Common myeloid progenitor, CD34-positive (primary cell): ENCODE results near the gene CPT1A.

ENCODE experiments used
- CTCF ChIA-PET: fragments of 350-600 bp; sonication (Branson Sonifier 250); formaldehyde crosslinking; loops from one replicate; lab custom pipeline; 2021; ENCODE audit warnings: antibody characterized with exemption; lab: Charles Lee
- POLR2A ChIA-PET: fragments of 350-600 bp; sonication (Branson Sonifier 250); formaldehyde crosslinking; loops from one replicate; lab custom pipeline; 2021; ENCODE audit warnings: antibody characterized with exemption; lab: Charles Lee
- DNase-seq, 3 donors: peaks; one replicate each; pipeline versions ENCODE4 v3.0.0 to v3.0.0-alpha.2; 2013
- H3K27ac ChIP-seq, 2 experiments: 1 replicate in 1 of 2; 2 replicates in 1 of 2; pipeline ENCODE4 v1.7.0; 2013; ENCODE audit warnings: inconsistent platforms in 2 of 2, low read length in 2 of 2, mild to moderate bottlenecking in 2 of 2, low read depth in 1 of 2, moderate library complexity in 1 of 2; ENCODE audit not compliant: severe bottlenecking in 2 of 2, insufficient read depth in 1 of 2, poor library complexity in 1 of 2
- H3K27me3 ChIP-seq, 5 experiments: replicated peaks in 2 of 5; 1 replicate in 3 of 5; 2 replicates in 2 of 5; pipeline versions ENCODE4 v1.6.1 to v1.7.0; 2013; ENCODE audit warnings: low read length in 4 of 5, mild to moderate bottlenecking in 2 of 5, moderate library complexity in 2 of 5, inconsistent platforms in 1 of 5; ENCODE audit not compliant: insufficient read depth in 5 of 5, control insufficient read depth in 4 of 5
- H3K36me3 ChIP-seq, 4 experiments: 1 replicate in 2 of 4; 2 replicates in 2 of 4; pipeline versions ENCODE4 v1.6.1 to v1.7.0; 2013; ENCODE audit warnings: low read length in 3 of 4, control low read depth in 1 of 4, mild to moderate bottlenecking in 1 of 4; ENCODE audit not compliant: control insufficient read depth in 4 of 4, insufficient read depth in 4 of 4
- H3K4me1 ChIP-seq, 4 experiments: 1 replicate in 3 of 4; 2 replicates in 1 of 4; pipeline versions ENCODE4 v1.6.1 to v1.7.1; 2013; ENCODE audit warnings: low read length in 3 of 4, mild to moderate bottlenecking in 3 of 4, control low read depth in 1 of 4, inconsistent platforms in 1 of 4, moderate library complexity in 1 of 4; ENCODE audit not compliant: control insufficient read depth in 4 of 4, insufficient read depth in 4 of 4; ENCODE audit errors: control extremely low read depth in 1 of 4
- H3K4me3 ChIP-seq, 7 experiments: 1 replicate in 4 of 7; 2 replicates in 3 of 7; pipeline versions ENCODE4 v1.5.1 to v1.7.0; 2013; ENCODE audit warnings: mild to moderate bottlenecking in 7 of 7, low read length in 6 of 7, moderate library complexity in 6 of 7, inconsistent platforms in 2 of 7, low read depth in 2 of 7, control low read depth in 1 of 7; ENCODE audit not compliant: insufficient read depth in 4 of 7, control insufficient read depth in 1 of 7; ENCODE audit errors: extremely low read depth in 1 of 7
- H3K9me3 ChIP-seq, 5 experiments: 1 replicate in 4 of 5; 2 replicates in 1 of 5; pipeline versions ENCODE4 v1.6.1 to v1.7.1; 2013; ENCODE audit warnings: low read length in 4 of 5, mild to moderate bottlenecking in 2 of 5, inconsistent platforms in 1 of 5, low read depth in 1 of 5, moderate library complexity in 1 of 5; ENCODE audit not compliant: control insufficient read depth in 4 of 5, insufficient read depth in 2 of 5; ENCODE audit errors: control extremely low read depth in 1 of 5
- WGBS: methylation state at CpG from one replicate; pipeline ENCODE4 v1.1.5; 2013; ENCODE audit not compliant: insufficient coverage; 5-methylcytosine and 5-hydroxymethylcytosine counted together

The CPT1A gene

GRCh38 chr11:68880851-68881250 is 39.1 kb upstream of the CPT1A start:
- Histone ChIP-seq H3K4me3 (no peak overlapping the region), H3K27me3 (no peaks in the 10 kb centered on the region), H3K9me3 (no peaks in the 10 kb centered on the region), H3K27ac (no peak overlapping the region), H3K36me3 (peaks cover 0 to 3% (median 0%) of the 10 kb centered on the region in 4 experiments), H3K4me1 (no peaks in the 10 kb centered on the region)
- ChIA-PET POLR2A (no interaction called here), CTCF (interaction anchor here (0.9 to 1.0 kb wide), 2 partner anchors 33 to 56 kb away, joined by 3 to 5 read pairs; no protein-coding TSS in a partner anchor)
- DNase-seq: no peak
- WGBS: 95% methylated on average over 3 of the region's 5 CpGs

- H3K9me3 ChIP-seq: no peaks in the 10 kb centered on the region
- 93% methylated on average over 5 of the region's 7 CpGs for WGBS
- no peaks in the 10 kb centered on the region for H3K27me3 ChIP-seq
- CTCF ChIA-PET: interaction anchor here (2.3 to 2.6 kb wide), 2 partner anchors 13 to 34 kb away, joined by 6 to 8 read pairs; no protein-coding TSS in a partner anchor
- no peaks in the 10 kb centered on the region for H3K4me1 ChIP-seq
- no peak for DNase-seq
- H3K36me3 ChIP-seq: no peaks in the 10 kb centered on the region
- no peak overlapping the region for H3K4me3 ChIP-seq
- POLR2A ChIA-PET: no interaction called here
- no peak overlapping the region for H3K27ac ChIP-seq
Measured at GRCh38 chr11:68878022-68878421, 36.3 kb upstream of the CPT1A start.

GRCh38 chr11:68872216-68873003 is 30.7 kb upstream of the CPT1A start:
- Histone ChIP-seq H3K4me3 (no peak overlapping the region), H3K27ac (no peak overlapping the region), H3K27me3 (no peaks in the 10 kb centered on the region), H3K36me3 (no peaks in the 10 kb centered on the region), H3K9me3 (no peaks in the 10 kb centered on the region), H3K4me1 (peaks cover 0 to 24% (median 16%) of the 10 kb centered on the region in 4 experiments)
- no peak for DNase-seq
- CTCF ChIA-PET: interaction anchor here (1.5 kb wide), 1 partner anchor 47 kb away, joined by 5 read pairs; no protein-coding TSS in a partner anchor
- WGBS: 94% methylated on average over 9 of the region's 12 CpGs
- POLR2A ChIA-PET: no interaction called here

DNA sequence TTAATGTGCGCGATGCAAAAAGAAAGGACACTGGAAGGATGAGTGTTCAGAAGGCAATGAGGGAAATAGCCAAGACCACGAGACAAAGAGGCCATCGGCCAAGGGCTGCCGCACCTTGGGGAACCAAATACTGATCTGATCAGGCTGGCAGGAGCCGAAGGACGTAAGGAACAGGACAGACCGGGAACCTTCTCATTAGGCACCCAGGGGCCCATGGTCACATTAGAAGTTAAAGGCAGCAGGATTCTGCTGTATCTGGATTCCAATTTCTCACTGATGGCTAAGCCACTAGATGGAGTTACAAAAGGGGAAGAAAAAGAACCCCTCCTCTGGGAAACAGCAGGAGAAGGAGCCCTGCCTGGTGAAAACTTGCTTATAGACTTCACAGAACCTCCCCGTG is 28.8 kb upstream of the CPT1A start:
- WGBS: 52% methylated on average over 7 of the region's 9 CpGs
- Histone ChIP-seq H3K4me1 (peaks cover 0 to 24% (median 16%) of the 10 kb centered on the region in 4 experiments), H3K27me3 (no peaks in the 10 kb centered on the region), H3K9me3 (no peaks in the 10 kb centered on the region), H3K27ac (peak overlapping the region in 1 of 2 experiments; percentile 29), H3K4me3 (peak overlapping the region in 4 of 7 experiments; percentile 62 to 89 (median 76)), H3K36me3 (no peaks in the 10 kb centered on the region)
- peak in 2 of 3 donors; percentile 22 to 36 for DNase-seq
- POLR2A ChIA-PET: no interaction called here
- CTCF ChIA-PET: interaction anchor here (1.2 to 3.8 kb wide), 4 partner anchors 12 to 72 kb away, joined by 3 to 21 read pairs (median 10); no protein-coding TSS in a partner anchor

DNA sequence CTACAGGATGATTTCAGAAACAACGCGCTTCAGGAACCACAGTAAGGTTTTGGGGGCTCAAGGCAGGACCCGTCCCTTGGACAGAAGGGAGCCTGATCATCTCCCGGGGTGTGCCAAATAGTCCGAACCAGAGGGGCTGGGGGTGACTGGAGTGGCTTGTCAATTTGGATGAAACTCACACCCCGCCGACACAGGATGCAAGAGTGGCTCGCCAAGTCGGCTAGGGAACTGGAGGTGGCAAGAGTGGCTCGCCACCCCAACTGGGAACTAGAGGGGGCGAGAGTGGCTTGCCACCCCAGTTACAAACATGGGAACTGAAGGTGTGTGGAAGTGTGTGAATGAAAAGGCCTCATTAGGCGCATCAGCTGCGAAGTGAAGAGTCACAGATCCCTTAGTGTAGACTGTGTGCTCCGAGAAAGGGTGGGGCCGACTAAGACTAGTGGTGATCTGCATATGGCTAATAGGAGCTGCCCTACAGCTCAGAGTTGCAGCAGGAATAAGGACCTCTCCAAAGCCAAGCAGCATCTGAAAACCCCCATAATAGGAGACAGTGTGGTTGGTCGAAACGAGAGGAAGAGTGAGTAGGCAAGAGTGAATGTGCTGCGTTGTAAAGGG is 26.6 kb upstream of the CPT1A start:
- POLR2A ChIA-PET: no interaction called here
- Histone ChIP-seq H3K36me3 (no peaks in the 10 kb centered on the region), H3K27ac (no peak overlapping the region), H3K4me1 (peaks cover 0 to 24% (median 16%) of the 10 kb centered on the region in 4 experiments), H3K27me3 (no peaks in the 10 kb centered on the region), H3K4me3 (no peak overlapping the region), H3K9me3 (peaks cover 2 to 5% (median 4%) of the 10 kb centered on the region in 5 experiments)
- CTCF ChIA-PET: interaction anchor here (1.2 to 3.8 kb wide), 4 partner anchors 9 to 44 kb away, joined by 4 to 21 read pairs (median 10); no protein-coding TSS in a partner anchor
- no peak for DNase-seq
- 98% methylated on average over 12 of the region's 18 CpGs for WGBS

DNA sequence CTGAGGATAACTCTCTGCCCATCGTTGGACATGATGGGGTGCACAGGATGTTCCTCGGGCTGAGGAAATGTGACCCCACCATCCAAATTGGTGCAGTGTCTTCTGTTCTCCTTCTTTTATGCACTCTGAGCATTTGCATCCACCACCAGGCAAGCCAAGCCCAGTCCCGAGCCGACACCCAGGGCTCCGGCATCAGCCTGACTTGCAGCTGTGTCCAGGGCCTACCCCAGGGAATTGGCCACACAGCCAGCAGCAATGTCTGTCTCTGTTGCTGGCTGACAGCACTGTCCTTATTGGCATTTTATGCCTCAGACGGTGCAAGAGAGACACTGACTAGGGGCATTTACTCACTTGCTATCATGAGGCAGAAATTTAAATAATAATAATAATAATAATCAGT is 25.4 kb upstream of the CPT1A start:
- peaks cover 0 to 24% (median 16%) of the 10 kb centered on the region in 4 experiments for H3K4me1 ChIP-seq
- H3K36me3 ChIP-seq: no peaks in the 10 kb centered on the region
- WGBS: 100% methylated on average over 1 of the region's 6 CpGs
- no peak overlapping the region for H3K4me3 ChIP-seq
- ChIA-PET POLR2A (no interaction called here), CTCF (interaction anchor here (3.8 kb wide), 1 partner anchor 22 kb away, joined by 21 read pairs; no protein-coding TSS in a partner anchor)
- peaks cover 2 to 5% (median 4%) of the 10 kb centered on the region in 5 experiments for H3K9me3 ChIP-seq
- no peaks in the 10 kb centered on the region for H3K27me3 ChIP-seq
- DNase-seq: no peak
- H3K27ac ChIP-seq: no peak overlapping the region
